ENCODE measurements around the gene RBM3. TPM values are rescaled to one million over a fixed set of nuclear protein-coding genes. Genes with fewer than 3 reads are reported as not detected.

Gene RBM3
- total RNA-seq, 4 donors from 2014 or later: 94.0 to 204 (median 156) TPM

DNA sequence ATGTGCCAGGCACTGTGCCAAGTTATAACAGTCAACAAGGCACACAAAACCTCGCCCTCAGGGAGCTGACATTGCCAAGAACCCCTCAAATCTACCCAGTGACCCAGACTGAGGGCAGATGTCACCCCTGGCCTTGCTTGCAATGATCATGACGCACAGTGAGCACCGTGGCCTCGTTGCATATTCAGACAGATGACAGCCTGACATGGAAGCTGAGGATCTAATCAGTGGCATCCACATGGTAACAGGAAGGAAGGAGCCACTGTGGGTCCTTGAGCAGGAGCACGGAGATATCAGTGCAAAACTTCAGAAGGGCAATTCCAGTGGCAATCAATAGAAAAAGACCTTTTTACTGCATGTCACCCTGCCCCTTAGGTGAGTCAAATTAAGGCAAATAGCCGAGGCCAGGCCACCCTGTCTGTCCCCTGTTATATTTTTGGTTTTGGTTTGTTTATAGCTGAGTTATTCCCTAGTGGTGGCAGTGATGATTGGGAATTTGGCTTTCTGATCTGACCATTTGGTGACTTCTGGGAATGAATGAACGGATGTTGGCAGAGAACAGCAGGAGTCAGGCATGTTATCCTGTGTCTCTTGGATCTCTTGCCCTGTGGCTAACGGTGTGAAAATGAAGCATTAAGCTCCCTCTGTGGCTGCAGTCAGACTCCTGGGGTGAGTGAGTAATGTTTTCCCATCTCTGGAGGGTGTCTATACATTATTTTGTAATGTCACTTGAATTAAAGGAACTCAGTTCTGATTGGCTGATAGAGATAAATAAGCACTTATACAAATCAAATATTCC, 43.5 kb downstream of the RBM3 start:
- TF ChIP-seq, protein P1, sequence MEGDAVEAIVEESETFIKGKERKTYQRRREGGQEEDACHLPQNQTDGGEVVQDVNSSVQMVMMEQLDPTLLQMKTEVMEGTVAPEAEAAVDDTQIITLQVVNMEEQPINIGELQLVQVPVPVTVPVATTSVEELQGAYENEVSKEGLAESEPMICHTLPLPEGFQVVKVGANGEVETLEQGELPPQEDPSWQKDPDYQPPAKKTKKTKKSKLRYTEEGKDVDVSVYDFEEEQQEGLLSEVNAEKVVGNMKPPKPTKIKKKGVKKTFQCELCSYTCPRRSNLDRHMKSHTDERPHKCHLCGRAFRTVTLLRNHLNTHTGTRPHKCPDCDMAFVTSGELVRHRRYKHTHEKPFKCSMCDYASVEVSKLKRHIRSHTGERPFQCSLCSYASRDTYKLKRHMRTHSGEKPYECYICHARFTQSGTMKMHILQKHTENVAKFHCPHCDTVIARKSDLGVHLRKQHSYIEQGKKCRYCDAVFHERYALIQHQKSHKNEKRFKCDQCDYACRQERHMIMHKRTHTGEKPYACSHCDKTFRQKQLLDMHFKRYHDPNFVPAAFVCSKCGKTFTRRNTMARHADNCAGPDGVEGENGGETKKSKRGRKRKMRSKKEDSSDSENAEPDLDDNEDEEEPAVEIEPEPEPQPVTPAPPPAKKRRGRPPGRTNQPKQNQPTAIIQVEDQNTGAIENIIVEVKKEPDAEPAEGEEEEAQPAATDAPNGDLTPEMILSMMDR (IDR thresholded peaks at IDR 0.05): no peak
- TF ChIP-seq POLR2AphosphoS5 (IDR thresholded peaks at IDR 0.05) (no peak), EP300 (IDR thresholded peaks at IDR 0.05) (no peak)
- intact Hi-C loops (cut with DNase I): no loop called here
- no peak for DNase-seq (ENCODE audit: extremely low spot score)
- Histone ChIP-seq H3K36me3 (no peaks in the 10 kb centered on the region), H3K4me1 (no peaks in the 10 kb centered on the region), H3K27me3 (peaks cover 0 to 8% (median 0%) of the 10 kb centered on the region in 4 donors), H3K27ac (replicated peaks in 1 of 4) (no peak overlapping the region), H3K9me3 (no peaks in the 10 kb centered on the region), H3K4me3 (no peak overlapping the region)
- 45% methylated on average over 6 of the region's 8 CpGs for whole genome bisulfite sequencing

DNA sequence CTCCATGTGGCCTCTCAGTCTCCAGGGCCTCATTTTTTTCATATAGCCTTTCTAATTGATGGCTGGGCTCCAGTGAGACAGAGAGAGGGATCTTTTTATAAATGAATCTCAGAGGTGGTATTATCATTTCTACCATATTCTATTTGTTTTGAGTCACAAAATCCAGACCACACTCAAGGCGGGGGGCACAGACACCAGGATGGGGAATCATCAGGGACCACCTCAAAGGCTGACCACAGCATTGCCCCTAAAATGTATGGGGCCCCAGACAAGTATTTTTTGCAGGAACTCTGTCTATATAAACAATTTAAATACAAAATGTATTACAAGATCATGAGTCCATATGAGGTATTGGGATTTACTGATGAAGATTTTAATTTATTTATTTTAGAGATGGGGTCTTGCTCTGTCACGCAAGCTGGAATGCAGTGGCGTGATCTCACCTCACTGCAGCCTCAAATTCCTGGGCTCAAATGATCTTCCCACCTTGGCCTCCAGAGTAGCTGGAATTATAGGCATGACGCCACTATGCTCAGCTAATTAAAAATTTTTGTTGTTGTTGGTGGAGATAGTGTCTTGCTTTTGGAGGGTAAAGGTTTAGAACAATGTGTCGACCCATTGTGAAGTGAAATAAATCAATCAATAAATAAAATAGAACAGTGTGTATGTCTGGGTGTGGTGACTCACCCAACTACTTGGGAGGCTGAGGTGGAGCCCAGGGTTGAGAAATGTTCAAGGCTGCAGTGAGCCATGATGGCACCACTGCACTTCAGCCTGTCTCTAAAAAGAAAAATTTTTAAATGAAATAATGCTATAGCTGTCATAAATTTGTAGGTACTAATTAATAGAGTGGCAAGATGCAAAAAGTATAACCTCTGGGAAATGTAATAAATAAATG, 52.4 kb downstream of the RBM3 start:
- H3K27me3 ChIP-seq: no peaks in the 10 kb centered on the region
- 74% methylated on average over 5 of the region's 5 CpGs for WGBS
- no peak overlapping the region for H3K27ac ChIP-seq (replicated peaks in 1 of 4)
- H3K9me3 ChIP-seq: no peaks in the 10 kb centered on the region
- intact Hi-C loops (cut with DNase I): no loop called here
- H3K36me3 ChIP-seq: no peaks in the 10 kb centered on the region
- DNase-seq (ENCODE audit: extremely low spot score): no peak
- H3K4me1 ChIP-seq: peaks cover 0 to 3% (median 2%) of the 10 kb centered on the region in 4 donors
- TF ChIP-seq, protein P1 (IDR thresholded peaks at IDR 0.05): no peak
- TF ChIP-seq POLR2A (IDR thresholded peaks at IDR 0.05; ENCODE audit: low read depth) (no peak), EP300 (IDR thresholded peaks at IDR 0.05) (no peak), POLR2AphosphoS5 (IDR thresholded peaks at IDR 0.05) (no peak)
- H3K4me3 ChIP-seq: no peak overlapping the region

Small RNA genes within 50 kb of the gene (small RNA-seq; reads per million reads assigned to genes)
- 0 reads per million in 3 donors for gene MRPL32P1

Other genes with a start within 250 kb of the RBM3 start
- gene SSX3, start 217.8 kb upstream of the RBM3 start, total RNA-seq: not detected
- gene SSX4, start 190.9 kb upstream of the RBM3 start, total RNA-seq: not detected
- gene SSX4B, start 162.5 kb upstream of the RBM3 start, total RNA-seq: not detected
- gene SLC38A5, start 104.2 kb upstream of the RBM3 start, total RNA-seq: 1 to 10 TPM; 2.5 to 7.9 (median 7.4) TPM
- 10 to 100 TPM; 38.5 to 47.3 (median 43.9) TPM for gene FTSJ1, start 98.3 kb upstream of the RBM3 start, total RNA-seq
- gene PORCN, start 65.5 kb upstream of the RBM3 start, total RNA-seq: 10 to 100 TPM; 15.0 to 21.5 (median 18.9) TPM
- 10 to 100 TPM; 15.7 to 20.7 (median 17.4) TPM for gene EBP, start 52.7 kb upstream of the RBM3 start, total RNA-seq
- gene TBC1D25, start 34.8 kb upstream of the RBM3 start, total RNA-seq: 10 to 100 TPM; 10.3 to 22.4 (median 16.4) TPM
- gene WDR13, start 23.0 kb downstream of the RBM3 start, total RNA-seq: 100 to 1,000 TPM; 123 to 166 (median 152) TPM
- 1 to 10 TPM; 3.2 to 9.9 (median 7.5) TPM for gene WAS, start 109.3 kb downstream of the RBM3 start, total RNA-seq
- 1 to 10 TPM; 2.5 to 4.5 (median 4.3) TPM for gene SUV39H1, start 122.2 kb downstream of the RBM3 start, total RNA-seq
- gene GLOD5, start 187.3 kb downstream of the RBM3 start, total RNA-seq: not detected
- gene GATA1, start 212.1 kb downstream of the RBM3 start, total RNA-seq: under 1 TPM in 1 of 4 donors, not detected in 3; 0.50 TPM
- 10 to 100 TPM; 26.8 to 64.0 (median 47.7) TPM for gene HDAC6, start 227.6 kb downstream of the RBM3 start, total RNA-seq

Measured in esophagus muscularis mucosa (tissue), 4 donors.